HepG2 (cell line): ENCODE results near the gene ADIPOR1. TPM values are rescaled to one million over a fixed set of nuclear protein-coding genes. Genes with fewer than 3 reads are reported as not detected.

Experiments
- NR2F6 ChIP-seq, 2 experiments: IDR thresholded peaks; 2 replicates each; pipeline ENCODE4 v1.6.1; 2016; ENCODE audit warnings: antibody characterized with exemption in 1 of 2, mild to moderate bottlenecking in 1 of 2
- PCBP1 ChIP-seq: fragments of 200-400 bp; formaldehyde crosslinking; IDR thresholded peaks from 2 replicates; pipeline ENCODE4 v1.6.1; 2017; ENCODE audit warnings: mild to moderate bottlenecking, low read depth, low read length, borderline replicate concordance
- ZNF335 ChIP-seq: sonication (generic); formaldehyde crosslinking; IDR thresholded peaks from 2 replicates; pipeline ENCODE4 v1.4.0; 2020; ENCODE audit warnings: missing genetic modification reagents
- ZNF33A ChIP-seq: sonication (generic); formaldehyde crosslinking; IDR thresholded peaks from 2 replicates; pipeline ENCODE4 v1.5.1; 2020; ENCODE audit warnings: missing genetic modification reagents, mild to moderate bottlenecking, moderate library complexity, borderline replicate concordance
- ZNF609 ChIP-seq: sonication (generic); formaldehyde crosslinking; IDR thresholded peaks from 2 replicates; pipeline ENCODE4 v1.4.0; 2020; ENCODE audit warnings: mild to moderate bottlenecking, missing genetic modification reagents, borderline replicate concordance
- polyA plus RNA-seq, 8 experiments: library from polyadenylated mRNA; depleted of rRNA in 3 of 8; stranded (reverse) in 7 of 8; unstranded in 1 of 8; fragments of >200 nt; fragmentation: Illumina TruSeq in 4 of 8; extraction: Trizol in 4 of 8; gene quantifications; 2 replicates each; pipeline versions ENCODE4 v1.2.1 to v1.2.3, GENCODE V29; 2011 to 2016; ENCODE audit warnings: low read depth in 4 of 8, missing spikeins in 1 of 8, mixed read lengths in 1 of 8; ENCODE audit not compliant: insufficient read depth in 1 of 8
- total RNA-seq, 5 experiments: library from RNA; depleted of rRNA; stranded (reverse); fragments of >200 nt; fragmentation: Illumina TruSeq; extraction: Trizol; gene quantifications; 2 replicates each; pipeline ENCODE4 v1.2.3, GENCODE V29; 2016; ENCODE audit warnings: low read depth in 1 of 5

ADIPOR1 gene
- total and polyA plus RNA-seq, 2 of the 13 experiments (the other 11 are each of a cell fraction or from before 2014, with no cell fraction given): 60.0 to 141 TPM

DNA sequence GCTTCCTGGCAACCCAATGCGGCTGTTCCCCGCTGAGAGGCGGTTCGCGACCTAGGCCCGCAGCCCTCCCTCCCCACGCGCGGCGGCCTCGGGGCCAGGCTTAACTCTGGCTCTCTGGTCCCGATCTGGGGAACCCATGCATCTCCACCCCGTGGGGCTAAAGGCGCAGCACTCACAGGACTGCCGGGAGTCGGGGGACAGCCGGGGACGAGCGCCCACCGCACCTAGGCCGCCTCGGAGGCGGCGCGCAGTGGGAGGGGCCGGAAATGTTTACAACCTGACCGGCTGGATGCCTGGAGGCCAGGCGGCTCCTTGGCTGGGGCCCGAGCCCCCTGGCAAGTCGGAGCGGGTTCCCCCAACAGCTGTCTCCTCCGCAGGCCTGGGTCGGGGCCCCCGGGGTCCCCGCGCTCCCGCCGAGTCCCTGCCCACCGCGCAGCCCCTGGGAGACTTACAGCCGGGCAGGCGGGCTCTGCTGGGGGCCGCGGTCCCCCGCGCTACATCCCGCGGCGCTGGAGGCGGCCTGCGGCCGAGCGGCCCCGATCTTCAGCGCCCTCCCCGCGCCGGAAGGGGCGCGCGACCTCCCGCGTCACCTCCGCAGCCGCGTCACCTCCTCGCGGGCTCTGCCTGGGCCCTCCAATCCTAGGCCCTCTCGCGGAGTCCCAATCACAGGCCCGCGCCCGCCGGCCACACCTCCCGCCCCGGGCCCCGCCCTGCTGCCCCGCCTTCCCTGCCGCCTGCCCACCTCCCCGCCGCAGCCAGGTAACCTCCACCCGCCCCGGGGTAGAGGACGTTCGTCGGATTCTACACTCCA, at the start of gene ADIPOR1 (continued):
- TF ChIP-seq ZNF609 (CRISPR knock-in tag) (no peak), ZNF335 (CRISPR knock-in tag) (no peak), ZNF33A (CRISPR knock-in tag) (0 out of 2 replicates have a peak, but pooled peaks have one; percentile 31), PCBP1 (no peak), NR2F6 (IDR thresholded peaks at IDR 0.05) (no peak), NR2F6 (CRISPR knock-in tag; IDR thresholded peaks at IDR 0.05) (no peak; the same call in 1 of the 2 replicates)
